NCI-H2171 treated with DMSO at 0.1 percent for 48 hours (cell line): ENCODE measurements around the gene TYROBP.
"Not testable (repeated sequence)": the region's sequence is repeated elsewhere in the genome, so short reads cannot be mapped to it uniquely, and the experiment has no call there.

Experiments
- DNase-seq: peaks from one replicate; lab custom pipeline; 2025; lab: John Stamatoyannopoulos, UW

The TYROBP gene

GRCh38 chr19:35908010-35908441, at the start of gene TYROBP:
TSS of gene TYROBP (minus strand) at chr19:35908295. CDS start at chr19:35908228, 67 bp downstream.
- no peak for DNase-seq

GRCh38 chr19:35957411-35957810, 49.3 kb upstream of the TYROBP start:
- not testable (repeated sequence) for DNase-seq

- no peak for DNase-seq
These were observed 48.0 kb upstream of the TYROBP start for GRCh38 chr19:35955881-35956634.

- no peak for DNase-seq
These were observed 41.0 kb upstream of the TYROBP start for GRCh38 chr19:35949131-35949530.

GRCh38 chr19:35946203-35946602, 38.1 kb upstream of the TYROBP start:
- DNase-seq: no peak

GRCh38 chr19:35945121-35945790, 37.2 kb upstream of the TYROBP start:
- no peak for DNase-seq

GRCh38 chr19:35944556-35944955, 36.5 kb upstream of the TYROBP start:
- no peak for DNase-seq

GRCh38 chr19:35943321-35944301, 35.5 kb upstream of the TYROBP start:
- no peak for DNase-seq

GRCh38 chr19:35942235-35942634, 34.1 kb upstream of the TYROBP start:
- no peak for DNase-seq

GRCh38 chr19:35940839-35941238, 32.7 kb upstream of the TYROBP start:
- DNase-seq: no peak

- DNase-seq: no peak
These were observed 32.1 kb upstream of the TYROBP start for GRCh38 chr19:35940078-35940775.

- no peak for DNase-seq
These were observed 31.4 kb upstream of the TYROBP start for GRCh38 chr19:35939307-35940077.

GRCh38 chr19:35938282-35939224, 30.5 kb upstream of the TYROBP start:
- DNase-seq: no peak

- no peak for DNase-seq
These were observed 29.5 kb upstream of the TYROBP start for GRCh38 chr19:35937345-35938281.

- DNase-seq: no peak
These were observed 28.7 kb upstream of the TYROBP start for GRCh38 chr19:35936738-35937268.

- DNase-seq: peak; percentile 80
These were observed 28.0 kb upstream of the TYROBP start, which contains the start of gene LRFN3 for GRCh38 chr19:35935911-35936737. TSS of gene LRFN3 (plus strand) at chr19:35936374. CDS start at chr19:35939426, 3,052 bp downstream.

GRCh38 chr19:35932291-35932936, 24.3 kb upstream of the TYROBP start:
- DNase-seq: peak; percentile 33
